ENCODE measurements around the gene ARL8A.

DNA sequence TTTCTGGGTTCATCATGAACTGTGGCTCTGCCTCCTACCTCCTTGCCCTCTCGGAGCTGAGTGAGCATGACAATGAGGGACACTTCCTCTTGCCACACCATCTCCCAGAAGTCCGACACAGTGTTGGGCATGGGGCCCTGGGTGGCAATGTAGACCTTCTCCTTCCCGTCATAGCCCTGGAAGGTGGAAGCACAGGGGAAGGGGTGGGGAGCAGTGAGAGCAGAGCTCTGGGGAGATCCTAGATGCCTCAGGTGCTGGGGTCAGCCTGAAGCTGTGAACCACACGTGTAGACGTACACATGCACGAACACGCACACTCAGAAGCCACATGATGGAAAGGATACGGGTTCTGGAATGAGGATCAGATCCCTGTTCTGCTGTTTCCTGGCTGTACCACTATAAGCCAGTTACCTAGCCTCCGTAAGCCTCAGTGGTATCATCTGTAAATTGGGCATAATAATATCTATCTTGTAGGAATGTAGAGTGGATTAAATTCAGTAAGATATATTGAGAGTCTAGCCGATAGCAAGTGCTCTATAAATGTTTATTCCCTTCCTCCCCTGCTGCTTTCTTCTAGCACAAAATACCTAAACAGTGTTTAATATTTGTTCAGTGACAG lies 9.7 kb upstream of the ARL8A start:
- no peak for TF ChIP-seq POLR2A (IDR thresholded peaks at IDR 0.05)
- TF ChIP-seq, protein P1, sequence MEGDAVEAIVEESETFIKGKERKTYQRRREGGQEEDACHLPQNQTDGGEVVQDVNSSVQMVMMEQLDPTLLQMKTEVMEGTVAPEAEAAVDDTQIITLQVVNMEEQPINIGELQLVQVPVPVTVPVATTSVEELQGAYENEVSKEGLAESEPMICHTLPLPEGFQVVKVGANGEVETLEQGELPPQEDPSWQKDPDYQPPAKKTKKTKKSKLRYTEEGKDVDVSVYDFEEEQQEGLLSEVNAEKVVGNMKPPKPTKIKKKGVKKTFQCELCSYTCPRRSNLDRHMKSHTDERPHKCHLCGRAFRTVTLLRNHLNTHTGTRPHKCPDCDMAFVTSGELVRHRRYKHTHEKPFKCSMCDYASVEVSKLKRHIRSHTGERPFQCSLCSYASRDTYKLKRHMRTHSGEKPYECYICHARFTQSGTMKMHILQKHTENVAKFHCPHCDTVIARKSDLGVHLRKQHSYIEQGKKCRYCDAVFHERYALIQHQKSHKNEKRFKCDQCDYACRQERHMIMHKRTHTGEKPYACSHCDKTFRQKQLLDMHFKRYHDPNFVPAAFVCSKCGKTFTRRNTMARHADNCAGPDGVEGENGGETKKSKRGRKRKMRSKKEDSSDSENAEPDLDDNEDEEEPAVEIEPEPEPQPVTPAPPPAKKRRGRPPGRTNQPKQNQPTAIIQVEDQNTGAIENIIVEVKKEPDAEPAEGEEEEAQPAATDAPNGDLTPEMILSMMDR (IDR thresholded peaks at IDR 0.05) = no peak

All from esophagus squamous epithelium (tissue), 4 donors.